ENCODE measurements around the gene ANO10.
"Not testable (repeated sequence)": the region's sequence is repeated elsewhere in the genome, so short reads cannot be mapped to it uniquely, and the experiment has no call there.

DNA sequence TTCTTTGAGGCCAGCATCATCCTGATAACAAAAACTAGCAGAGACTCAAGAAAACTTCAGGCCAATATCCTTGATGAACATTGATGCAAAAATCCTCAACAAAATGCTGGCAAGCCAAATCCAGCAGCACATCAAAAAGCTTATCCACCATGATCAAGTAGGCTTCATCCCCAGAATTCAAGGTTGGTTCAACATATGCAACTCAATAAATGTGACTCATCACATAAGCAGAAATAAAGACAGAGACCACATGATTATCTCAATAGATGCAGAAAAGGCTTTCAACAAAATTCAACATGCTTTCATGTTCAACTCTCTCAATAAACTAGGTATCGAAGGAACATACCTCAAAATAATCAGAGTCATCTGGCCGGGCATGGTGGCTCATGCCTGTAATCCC, 265.8 kb downstream of the ANO10 start:
- TF ChIP-seq, protein P1, sequence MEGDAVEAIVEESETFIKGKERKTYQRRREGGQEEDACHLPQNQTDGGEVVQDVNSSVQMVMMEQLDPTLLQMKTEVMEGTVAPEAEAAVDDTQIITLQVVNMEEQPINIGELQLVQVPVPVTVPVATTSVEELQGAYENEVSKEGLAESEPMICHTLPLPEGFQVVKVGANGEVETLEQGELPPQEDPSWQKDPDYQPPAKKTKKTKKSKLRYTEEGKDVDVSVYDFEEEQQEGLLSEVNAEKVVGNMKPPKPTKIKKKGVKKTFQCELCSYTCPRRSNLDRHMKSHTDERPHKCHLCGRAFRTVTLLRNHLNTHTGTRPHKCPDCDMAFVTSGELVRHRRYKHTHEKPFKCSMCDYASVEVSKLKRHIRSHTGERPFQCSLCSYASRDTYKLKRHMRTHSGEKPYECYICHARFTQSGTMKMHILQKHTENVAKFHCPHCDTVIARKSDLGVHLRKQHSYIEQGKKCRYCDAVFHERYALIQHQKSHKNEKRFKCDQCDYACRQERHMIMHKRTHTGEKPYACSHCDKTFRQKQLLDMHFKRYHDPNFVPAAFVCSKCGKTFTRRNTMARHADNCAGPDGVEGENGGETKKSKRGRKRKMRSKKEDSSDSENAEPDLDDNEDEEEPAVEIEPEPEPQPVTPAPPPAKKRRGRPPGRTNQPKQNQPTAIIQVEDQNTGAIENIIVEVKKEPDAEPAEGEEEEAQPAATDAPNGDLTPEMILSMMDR (conservative IDR thresholded peaks at IDR 0.05) = not testable (repeated sequence)
- TF ChIP-seq EZH2 (IDR thresholded peaks at IDR 0.05; ENCODE audit: low read depth) = not testable (repeated sequence)

All from PC-9 (cell line).